ENCODE results near the gene SLC39A11.
A peak's percentile ranks its signal among the peaks of the same experiment; 100 is the strongest.
"Not testable (repeated sequence)": the region's sequence is repeated elsewhere in the genome, so short reads cannot be mapped to it uniquely, and the experiment has no call there.

SLC39A11 gene

DNA sequence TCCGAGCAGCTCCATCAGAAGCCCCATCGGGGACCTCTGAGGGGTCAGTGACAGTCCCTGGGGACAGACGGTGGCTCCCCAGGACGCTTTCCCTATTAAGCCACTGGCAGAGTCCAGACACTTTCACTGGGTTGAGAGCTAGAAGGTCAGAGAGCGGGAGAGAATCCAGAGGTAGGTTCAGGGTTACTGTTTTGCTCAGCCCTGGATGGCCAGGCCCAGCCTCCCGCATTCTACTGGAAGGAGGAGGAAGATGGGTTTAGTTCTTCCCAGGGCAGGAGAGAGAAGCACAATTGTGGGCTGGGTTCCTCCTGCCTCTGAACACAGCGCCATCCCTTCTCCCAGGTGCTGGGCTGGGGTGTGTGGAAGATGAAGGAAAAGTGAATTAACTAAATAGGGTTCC lies 452.8 kb downstream of the SLC39A11 start:
- DNase-seq = no peak

- not testable (repeated sequence) for DNase-seq
Measured at GRCh38 chr17:72638932-72639331, 453.6 kb downstream of the SLC39A11 start.

DNA sequence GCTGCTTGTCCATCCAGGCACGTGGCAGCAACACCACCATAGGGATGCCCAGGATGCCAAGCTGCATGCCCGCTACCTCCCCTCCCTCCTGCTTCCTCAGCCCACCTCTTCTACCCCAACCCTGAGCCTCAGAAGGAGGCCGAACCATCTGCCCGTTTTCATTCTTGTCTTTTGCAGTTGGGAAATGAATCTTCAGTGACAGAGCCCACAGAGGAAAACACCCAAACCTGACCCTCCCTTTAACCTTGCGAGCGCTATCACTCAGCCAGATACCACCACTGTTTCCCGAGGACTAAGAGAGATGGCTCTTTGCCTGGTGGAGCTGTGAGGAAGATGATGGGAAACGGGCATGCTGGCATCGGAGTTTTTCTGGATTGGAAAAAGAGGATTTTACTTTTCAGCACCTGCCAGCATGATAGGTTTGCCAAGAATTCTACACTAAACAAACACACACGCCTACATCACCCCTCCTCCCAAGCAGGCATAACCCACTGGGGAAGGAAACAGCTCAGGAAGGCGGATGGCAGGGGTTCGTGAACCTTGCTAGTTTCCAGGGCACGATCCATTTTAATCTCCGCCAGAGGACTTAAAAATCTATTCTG lies 457.4 kb downstream of the SLC39A11 start:
- DNase-seq = no peak

- peak; percentile 1 for DNase-seq
Measured at GRCh38 chr17:72634621-72635020, 457.9 kb downstream of the SLC39A11 start.

- no peak for DNase-seq
Measured at GRCh38 chr17:72631949-72632684, 460.4 kb downstream of the SLC39A11 start.

GRCh38 chr17:72631568-72631948 lies 460.9 kb downstream of the SLC39A11 start:
- DNase-seq = no peak

- no peak for DNase-seq
Measured at GRCh38 chr17:72624652-72625051, 467.8 kb downstream of the SLC39A11 start.

DNA sequence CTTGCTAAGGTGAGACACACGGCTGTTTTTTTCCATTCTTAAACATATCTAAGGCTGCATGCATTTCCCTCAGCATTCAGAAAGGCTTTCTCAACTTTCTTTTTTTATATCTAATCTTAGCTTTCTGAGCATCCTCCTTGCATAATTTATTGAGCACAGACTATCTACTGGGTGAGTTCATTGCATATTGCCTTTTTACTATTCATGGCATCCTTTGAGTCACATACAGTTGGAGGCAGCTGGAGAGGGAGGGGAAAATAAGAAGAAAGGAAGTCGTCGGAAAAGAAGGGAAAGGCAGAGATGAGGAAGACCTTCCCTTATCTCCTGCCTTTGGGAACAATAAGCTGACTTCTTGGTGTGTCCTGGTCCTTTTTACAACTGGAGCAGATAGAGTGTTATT lies 468.3 kb downstream of the SLC39A11 start:
- DNase-seq = no peak

DNA sequence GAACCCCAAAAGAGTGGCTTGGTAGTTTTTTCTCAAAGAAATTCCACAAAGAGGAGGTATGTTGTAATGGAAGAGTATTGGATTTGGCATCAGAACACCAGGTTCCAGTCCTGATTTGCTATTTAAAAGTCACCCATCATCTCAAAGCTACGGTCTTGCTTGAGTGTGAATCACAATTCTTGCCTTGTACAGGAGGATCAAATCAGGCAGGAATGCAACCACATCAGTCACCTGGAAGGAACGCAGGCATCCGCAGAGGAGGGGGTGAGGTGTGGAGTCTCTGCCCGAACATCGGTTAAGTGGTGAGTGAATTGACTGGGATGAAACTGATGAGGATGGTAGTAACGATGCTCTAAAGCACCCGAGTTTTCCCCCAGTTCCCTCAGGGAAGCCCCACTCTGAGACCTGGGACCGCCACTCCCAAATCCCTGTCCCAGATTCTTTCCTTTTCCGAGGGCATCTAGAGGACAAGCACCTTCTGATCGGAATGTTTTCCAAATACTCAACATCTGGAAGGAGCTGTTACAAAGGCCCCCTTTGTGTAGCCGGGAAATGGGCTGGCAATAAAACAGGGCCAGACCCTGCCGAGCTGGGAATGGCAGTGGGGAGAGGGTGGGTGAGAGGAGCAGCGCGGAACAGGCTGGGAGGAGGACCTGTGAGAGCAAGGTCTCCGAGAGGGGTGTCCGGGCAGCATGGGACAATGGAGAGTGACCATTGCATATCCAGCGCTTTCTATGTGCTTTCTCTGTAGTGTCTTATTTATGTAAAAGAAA lies 469.6 kb downstream of the SLC39A11 start:
- DNase-seq = no peak

DNA sequence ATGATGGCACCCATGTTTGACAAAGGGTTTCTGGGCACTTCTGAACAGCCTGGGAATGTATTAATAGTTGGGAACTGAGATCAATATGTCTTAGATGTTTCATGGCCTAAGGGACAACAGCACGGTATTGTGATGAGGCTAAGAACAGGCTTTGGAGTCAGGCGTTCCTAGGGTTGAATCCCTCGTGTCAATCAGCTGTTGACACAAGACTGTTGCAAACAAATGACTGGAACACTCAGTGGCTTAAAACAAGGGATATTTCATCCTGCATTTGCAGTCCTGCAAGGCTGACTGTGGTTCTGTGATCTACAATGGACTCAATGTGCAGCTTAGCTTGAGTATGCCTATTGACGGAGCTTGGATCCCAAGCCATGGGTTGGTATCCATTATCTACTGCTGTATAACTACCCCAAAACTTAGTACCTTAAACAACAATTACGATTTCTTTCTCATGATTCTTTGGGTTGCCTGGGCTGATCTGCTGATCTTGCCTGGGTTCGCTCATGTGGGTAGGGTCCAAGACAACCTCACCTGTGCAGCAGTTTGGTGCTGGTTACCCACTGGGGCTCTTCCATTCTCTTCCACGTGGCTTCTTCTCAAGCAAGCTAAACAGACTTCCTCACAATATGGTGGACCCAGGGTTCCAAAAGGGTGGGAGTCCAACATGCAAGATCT lies 472.4 kb downstream of the SLC39A11 start:
- DNase-seq = no peak

- peak; percentile 49 for DNase-seq
Measured at GRCh38 chr17:72618001-72618509, 474.4 kb downstream of the SLC39A11 start.

GRCh38 chr17:72617557-72617956 lies 474.9 kb downstream of the SLC39A11 start:
- no peak for DNase-seq

GRCh38 chr17:72616447-72616846 lies 476.0 kb downstream of the SLC39A11 start:
- DNase-seq = no peak

- DNase-seq = no peak
Measured at GRCh38 chr17:72615627-72615991, 476.9 kb downstream of the SLC39A11 start.

DNA sequence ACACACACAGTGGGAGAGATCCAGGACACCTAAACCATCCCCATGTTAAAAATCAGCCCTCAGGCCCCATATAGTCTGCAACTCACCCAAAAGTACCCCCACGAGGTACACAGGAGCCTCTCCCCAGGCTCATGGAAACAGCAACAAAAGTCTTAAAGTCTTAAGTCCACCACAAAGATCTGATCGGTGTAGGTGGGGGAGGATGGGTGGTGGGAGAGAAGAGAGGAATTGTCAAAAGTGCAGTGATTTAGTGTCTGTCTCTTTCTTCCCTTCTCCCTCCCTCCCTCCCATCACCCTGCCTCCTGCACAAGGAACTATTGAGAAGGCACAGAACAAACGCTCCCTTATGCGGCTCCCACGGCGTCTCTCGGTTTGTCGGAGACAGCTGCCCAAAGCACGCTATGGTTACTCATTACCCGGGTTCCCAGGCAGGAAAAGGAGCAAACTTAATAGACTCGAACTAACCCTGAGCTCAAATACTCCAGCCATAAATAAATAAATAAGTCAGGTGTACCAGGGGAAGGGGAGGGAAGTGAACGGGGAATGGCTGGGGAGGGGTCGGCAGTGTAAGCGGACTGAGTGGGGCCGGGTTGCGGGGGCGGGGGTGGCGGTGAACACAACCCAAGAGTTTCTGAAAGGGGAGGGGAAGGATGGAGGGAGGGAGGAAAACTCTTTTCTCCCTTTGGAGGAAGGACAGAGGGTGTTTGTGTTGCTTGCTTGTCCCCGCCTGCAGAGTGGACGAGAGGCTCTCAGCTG lies 477.4 kb downstream of the SLC39A11 start:
- no peak for DNase-seq

DNA sequence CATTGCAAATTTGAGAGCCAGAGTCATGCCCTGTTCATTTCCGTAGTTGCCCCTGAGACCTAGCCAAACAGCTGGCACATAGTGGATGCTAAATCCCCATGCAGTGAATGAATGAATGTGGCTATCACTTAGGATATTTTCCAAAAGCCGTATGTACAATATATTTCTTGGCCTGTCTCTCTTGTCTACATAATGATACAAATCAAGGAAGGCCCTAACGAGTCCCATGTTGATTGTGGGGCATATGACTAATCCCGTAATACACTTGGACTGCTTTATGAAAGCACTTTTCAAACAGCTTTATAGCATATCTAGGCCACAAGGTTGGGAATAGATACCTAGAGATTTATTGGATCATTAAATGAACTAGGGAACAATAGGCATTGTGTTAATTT lies 478.0 kb downstream of the SLC39A11 start:
- DNase-seq = no peak

DNA sequence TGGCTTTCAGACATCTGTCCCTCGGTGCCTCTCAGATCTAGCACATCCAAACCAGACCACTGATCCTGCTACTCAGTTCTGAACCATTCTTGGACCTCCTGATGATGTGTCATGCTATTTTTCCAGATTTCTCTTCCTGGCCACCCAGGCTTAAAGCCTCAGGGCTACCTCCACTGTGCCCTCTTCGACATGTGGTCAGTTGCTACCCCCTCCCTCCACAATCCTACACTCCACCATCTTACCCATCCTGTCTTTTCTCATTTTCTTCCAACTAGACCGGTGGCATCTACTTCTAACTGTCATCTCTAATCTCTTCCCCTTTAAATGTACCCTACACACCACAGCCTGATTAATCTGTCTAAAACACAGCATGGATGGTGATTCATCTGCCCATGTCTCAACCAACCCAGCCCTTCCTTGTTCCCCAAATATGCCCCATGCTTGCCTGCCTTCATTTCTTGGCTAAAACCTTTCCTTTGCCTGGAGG lies 478.6 kb downstream of the SLC39A11 start:
- no peak for DNase-seq

- DNase-seq = no peak
Measured at GRCh38 chr17:72613396-72613795, 479.1 kb downstream of the SLC39A11 start.

DNA sequence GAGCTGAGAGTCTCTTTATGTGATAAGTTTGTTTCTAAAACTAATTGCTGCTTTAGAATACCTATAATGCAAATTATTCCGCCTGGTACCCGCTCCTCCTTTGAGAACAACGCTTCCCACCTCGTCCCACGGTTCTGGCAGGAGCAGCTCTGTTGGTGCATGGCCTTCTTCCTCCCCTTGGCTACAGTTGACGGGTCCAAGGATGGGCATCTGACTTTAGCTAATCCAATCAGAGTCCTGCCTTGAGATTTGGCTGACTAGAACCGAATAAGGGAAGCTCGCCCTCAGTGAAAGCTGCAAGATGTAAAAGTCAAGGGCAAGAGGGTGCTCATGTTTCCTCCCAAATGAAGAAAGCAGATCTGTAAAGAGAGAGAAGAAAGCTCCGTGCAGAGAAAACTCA lies 481.3 kb downstream of the SLC39A11 start:
- no peak for DNase-seq

DNA sequence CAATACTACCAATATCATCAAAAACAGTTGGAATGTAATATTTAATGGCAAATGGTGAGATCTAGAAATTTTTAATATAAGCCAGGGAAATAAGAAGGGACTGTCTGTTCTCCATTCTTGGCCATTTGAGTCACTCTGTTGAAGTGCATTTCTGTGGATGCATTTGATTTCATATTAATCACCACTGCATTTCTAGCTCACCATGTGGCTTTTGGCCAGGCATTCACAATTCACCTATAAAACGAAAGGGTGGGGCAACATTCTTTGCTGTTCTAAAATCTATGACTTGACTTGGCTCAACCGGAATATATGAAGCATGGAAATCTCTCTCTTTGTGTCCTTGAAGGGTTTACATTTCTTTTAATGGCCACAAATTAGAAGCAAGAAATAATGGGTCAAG lies 483.0 kb downstream of the SLC39A11 start:
- DNase-seq = no peak

GRCh38 chr17:72608436-72608835 lies 484.1 kb downstream of the SLC39A11 start:
- DNase-seq = no peak

- no peak for DNase-seq
Measured at GRCh38 chr17:72606656-72607055, 485.8 kb downstream of the SLC39A11 start.

All from CD4-positive, alpha-beta T cell treated with Interleukin-4 for 4 hours (primary cell).